NCI-H1105 treated with DMSO at 0.1 percent for 48 hours (cell line): ENCODE measurements around the gene ARHGAP45.

Experiments used
- DNase-seq: peaks from one replicate; lab custom pipeline; 2025; lab: John Stamatoyannopoulos, UW

The ARHGAP45 gene

DNA sequence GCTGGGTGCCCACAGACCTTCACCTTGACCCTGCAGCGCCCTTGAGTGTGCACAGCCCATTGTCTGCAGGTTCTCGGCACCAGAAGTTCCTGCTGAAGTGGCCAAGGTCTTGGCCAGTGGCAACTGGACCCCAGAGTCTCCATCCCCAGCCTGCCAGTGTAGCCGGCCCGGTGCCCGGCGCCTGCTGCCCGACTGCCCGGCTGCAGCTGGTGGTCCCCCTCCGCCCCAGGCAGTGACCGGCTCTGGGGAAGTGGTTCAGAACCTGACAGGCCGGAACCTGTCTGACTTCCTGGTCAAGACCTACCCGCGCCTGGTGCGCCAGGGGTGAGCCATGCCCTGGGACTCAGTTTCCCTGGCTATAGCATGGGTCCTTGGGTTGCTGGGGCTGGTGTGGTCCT, 11.9 kb upstream of the ARHGAP45 start:
- DNase-seq, result no peak

DNA sequence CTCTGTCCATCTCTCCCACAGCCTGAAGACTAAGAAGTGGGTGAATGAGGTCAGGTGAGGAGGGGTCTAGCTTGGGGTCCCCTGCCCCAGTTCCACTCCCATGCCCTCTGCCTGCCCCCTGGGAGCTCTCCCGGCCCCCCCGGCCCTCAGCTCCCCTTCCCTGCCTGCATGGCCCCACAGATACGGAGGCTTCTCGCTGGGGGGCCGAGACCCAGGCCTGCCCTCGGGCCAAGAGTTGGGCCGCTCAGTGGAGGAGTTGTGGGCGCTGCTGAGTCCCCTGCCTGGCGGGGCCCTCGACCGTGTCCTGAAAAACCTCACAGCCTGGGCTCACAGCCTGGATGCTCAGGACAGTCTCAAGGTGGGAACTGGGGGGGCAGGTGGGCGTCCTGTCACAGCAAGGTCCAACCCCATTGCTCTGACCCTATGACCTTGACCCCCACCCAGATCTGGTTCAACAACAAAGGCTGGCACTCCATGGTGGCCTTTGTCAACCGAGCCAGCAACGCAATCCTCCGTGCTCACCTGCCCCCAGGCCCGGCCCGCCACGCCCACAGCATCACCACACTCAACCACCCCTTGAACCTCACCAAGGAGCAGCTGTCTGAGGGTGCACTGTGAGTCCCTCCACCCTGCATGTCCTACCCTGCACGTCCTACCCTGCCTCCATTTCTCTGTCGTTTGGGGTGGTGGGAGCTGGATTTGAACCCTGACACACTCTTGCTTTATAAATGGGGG, 10.9 kb upstream of the ARHGAP45 start:
- no peak for DNase-seq

DNA sequence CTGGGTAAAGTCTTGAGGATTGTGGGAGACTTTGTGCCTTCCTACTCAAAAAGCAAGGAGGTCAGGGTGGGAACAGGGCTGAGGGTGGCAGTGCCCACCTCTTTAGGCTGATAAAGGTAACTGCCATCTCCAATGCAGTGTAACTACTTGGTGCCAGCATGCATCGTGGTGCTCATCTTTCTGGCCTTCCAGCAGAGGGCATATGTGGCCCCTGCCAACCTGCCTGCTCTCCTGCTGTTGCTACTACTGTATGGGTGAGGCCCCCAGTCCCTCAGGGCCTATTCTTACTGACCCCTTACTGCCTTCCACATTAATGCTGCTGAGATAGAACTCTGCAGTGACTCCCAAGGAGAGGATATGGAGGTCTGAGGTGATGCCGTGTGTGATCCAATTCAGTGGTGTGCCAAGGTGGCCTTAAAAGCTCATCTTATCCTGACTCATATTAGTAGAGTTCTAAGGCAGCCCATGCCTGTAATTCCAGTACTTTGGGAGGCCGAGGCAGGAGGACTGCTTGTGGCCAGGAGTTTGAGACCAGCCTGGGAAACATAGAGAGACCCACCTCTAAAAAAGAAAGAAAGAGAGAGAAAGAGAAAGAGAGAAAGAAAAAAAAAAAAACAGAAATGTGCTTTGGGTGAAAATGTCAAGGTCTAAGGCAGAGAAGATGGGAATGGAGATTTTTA, 9.7 kb upstream of the ARHGAP45 start:
- no peak for DNase-seq

GRCh38 chr19:1058112-1058511, 8.9 kb upstream of the ARHGAP45 start:
- DNase-seq, result no peak

- no peak for DNase-seq
Observed at GRCh38 chr19:1060689-1061088, 6.3 kb upstream of the ARHGAP45 start.

GRCh38 chr19:1061987-1062386, 5.0 kb upstream of the ARHGAP45 start:
- DNase-seq, result no peak

DNA sequence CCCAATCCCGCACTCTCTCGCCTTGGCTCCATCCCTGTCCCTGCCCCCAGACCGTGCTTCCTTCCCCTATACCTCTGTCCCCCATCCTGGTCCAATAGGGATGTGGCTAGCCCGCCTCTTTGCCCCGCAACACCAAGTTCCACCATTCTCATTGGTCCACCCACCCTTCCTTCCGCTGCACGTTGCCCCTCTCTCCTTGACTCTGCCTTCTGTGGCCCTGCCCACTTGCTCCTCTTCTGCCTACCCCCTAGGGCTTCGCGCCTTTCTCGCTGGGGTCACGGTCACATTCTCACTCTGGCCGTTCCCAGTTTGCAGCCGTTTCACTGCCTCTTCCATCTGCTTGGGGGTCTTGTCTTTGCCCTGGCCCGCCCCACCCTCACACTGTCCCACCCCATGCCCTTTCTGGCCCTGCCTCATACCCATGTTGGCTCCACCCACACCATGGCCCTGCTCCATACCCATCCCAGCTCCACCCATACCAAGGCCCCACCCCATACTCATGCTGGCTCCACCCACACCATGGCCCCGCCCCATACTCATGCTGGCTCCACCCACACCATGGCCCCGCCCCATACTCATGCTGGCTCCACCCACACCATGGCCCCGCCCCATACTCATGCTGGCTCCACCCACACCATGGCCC, 4.5 kb upstream of the ARHGAP45 start:
- DNase-seq, result no peak

GRCh38 chr19:1063030-1063908, 3.7 kb upstream of the ARHGAP45 start:
- DNase-seq, result no peak

DNA sequence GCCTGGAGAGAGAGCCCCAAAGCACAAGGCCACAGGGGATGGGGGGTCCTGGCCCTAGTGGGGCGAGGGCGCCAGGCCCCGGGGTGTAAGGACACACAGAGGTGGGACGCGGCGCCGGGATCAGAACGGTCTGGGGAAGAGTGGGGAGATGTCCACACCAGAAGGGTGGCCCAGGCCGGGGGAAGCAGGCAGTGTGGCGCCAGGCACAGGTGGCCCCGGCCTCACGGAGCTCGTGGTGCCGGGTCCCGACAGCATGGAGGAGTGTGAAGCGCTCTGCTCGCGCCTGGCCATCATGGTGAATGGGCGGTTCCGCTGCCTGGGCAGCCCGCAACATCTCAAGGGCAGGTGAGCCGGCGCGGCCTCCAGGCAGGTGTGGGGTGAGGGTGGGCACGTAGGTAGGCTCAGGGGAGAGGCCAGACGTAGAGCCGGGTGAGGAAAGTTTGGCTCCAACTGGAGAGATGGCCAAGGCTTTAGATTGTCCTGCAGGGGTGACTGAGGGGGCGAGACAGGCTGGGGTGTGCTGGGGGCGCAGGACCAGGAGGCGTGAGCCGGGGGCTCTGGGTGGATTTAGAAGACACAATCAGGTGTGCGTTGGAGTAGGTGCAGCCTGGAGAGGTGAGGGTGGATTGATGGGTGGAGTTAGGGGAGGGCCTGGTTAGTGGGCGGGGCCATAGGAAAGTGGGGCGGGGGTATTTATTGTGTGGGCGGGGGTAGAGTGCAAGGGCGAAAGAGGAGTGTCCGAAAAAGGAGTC, 2.9 kb upstream of the ARHGAP45 start:
- DNase-seq, result no peak

- peak; percentile 54 for DNase-seq
Observed at GRCh38 chr19:1064661-1065605, 2.0 kb upstream of the ARHGAP45 start.

GRCh38 chr19:1065606-1066109, 1.3 kb upstream of the ARHGAP45 start:
- DNase-seq, result no peak

DNA sequence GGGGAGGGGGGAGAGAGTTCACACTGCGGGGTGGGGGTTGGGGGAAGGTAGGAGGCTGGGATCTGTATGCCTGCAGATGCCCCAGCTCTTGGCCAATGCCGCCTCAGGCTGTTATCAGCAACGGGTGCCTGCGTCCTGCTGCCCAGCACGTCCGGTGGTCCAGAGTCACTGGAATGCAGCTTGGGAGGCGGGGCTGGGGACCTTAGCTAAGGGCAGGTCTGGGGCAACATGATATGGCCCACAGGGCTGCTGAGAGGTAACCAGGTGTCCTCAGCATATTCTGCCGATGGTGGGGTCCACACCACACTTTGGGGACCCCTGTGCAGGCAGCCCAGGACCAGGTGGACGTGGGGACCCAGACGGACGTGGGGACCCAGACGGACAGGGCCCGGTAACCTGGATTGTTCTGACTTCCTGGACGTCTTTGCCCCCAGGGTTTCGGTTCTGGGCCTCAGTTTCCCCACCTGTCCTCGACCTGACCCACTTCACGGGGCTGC, 668 bp upstream of the ARHGAP45 start:
- DNase-seq, result no peak

DNA sequence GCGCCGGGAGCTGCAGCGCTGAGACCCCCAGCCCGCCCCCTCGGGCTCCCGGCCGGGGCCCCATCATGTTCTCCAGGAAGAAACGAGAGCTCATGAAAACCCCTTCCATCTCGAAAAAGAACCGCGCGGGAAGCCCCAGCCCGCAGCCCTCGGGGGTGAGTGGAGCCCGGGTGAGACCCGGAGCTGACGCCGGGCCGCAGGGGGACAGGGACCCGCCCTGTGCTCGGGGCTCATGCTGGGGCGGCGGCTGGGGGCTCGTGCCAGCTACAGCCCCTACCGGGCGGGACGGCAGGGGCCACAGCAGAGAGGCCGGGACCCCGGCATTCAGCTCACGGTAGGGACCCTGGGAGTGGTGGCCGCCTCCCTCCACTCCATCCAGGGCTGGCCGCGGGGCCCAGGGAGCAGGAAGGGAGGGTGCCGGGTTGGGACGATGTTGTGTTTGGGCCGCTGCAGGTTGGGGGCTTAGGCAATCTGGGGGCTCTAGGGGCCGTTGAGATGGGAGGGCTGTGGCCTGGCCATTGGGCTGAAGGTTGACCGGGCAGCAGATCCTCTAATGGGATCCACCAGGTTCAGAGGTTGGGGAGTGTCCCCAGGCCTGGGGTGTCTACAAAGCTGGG, 482 bp downstream of the ARHGAP45 start:
- DNase-seq, result no peak

GRCh38 chr19:1068009-1069001, 1.3 kb downstream of the ARHGAP45 start:
- DNase-seq, result no peak

- DNase-seq, result no peak
Observed at GRCh38 chr19:1069009-1069779, 2.2 kb downstream of the ARHGAP45 start.

GRCh38 chr19:1070576-1070930, 3.6 kb downstream of the ARHGAP45 start:
- DNase-seq, result no peak

DNA sequence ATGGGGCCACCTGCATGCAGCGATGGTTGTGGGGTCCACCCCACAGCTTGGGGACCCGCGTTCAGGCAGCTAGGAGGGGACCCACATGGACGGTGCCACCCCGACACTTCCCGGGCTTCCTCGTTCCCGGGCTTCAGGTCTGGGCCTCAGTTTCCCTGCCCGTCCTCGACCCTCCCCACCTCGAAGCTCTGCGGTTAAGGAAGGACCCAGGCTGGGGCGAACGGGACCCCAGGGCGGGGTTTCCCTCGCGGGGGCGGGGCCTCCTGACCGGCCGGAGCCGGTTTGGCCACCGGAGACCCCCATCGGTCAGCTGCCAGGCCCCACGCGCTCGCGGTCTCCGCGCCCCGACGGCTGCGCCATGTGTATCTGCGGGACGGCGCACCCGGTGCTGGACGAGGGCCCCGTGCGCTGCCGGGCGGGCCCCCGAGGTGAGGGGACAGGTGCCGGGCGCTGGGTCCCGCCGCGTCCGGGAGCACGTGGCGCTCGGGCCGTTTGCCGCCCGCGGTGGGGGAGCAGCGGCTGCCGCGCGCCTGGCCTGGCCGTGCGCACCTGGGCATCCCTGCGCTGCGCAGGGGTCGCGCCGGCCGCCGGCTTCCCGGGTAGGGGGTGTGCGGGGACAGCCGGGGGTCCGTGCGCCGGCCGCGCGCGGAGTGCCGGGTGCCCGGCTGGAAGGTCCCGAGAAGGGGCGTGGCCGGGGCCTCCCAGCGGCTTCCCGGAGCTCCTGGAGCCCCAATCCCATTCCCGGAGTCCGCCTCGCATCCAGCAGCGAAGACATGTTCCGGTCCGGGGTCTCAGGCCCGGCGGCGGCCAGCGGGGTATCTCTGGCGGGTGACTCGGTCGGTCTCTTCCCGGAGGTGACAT, 4.2 kb downstream of the ARHGAP45 start:
- DNase-seq, result no peak
